Body of pancreas (tissue), 4 donors: ENCODE measurements around the gene CTNS.

Experiments used
- POLR2A ChIP-seq, 3 donors: fragments of 450-650 bp; IDR thresholded peaks; one replicate each; pipeline ENCODE4 v1.6.1; 2016; ENCODE audit warnings: antibody characterized with exemption in 3 of 3, mild to moderate bottlenecking in 2 of 3
- TF ChIP-seq, protein P1 (sequence below), 7 experiments: fragments of 450-650 bp in 4 of 7; fragments of 200-600 bp in 3 of 7; sonication (generic) in 3 of 7; IDR thresholded peaks; one replicate each; pipeline ENCODE4 v1.5.1; 2016 to 2019; ENCODE audit warnings: antibody characterized with exemption in 7 of 7

- TF ChIP-seq, protein P1, sequence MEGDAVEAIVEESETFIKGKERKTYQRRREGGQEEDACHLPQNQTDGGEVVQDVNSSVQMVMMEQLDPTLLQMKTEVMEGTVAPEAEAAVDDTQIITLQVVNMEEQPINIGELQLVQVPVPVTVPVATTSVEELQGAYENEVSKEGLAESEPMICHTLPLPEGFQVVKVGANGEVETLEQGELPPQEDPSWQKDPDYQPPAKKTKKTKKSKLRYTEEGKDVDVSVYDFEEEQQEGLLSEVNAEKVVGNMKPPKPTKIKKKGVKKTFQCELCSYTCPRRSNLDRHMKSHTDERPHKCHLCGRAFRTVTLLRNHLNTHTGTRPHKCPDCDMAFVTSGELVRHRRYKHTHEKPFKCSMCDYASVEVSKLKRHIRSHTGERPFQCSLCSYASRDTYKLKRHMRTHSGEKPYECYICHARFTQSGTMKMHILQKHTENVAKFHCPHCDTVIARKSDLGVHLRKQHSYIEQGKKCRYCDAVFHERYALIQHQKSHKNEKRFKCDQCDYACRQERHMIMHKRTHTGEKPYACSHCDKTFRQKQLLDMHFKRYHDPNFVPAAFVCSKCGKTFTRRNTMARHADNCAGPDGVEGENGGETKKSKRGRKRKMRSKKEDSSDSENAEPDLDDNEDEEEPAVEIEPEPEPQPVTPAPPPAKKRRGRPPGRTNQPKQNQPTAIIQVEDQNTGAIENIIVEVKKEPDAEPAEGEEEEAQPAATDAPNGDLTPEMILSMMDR (IDR thresholded peaks at IDR 0.05) = no peak
- no peak for TF ChIP-seq POLR2A (IDR thresholded peaks at IDR 0.05)
Measured at GRCh38 chr17:3658784-3659449, 22.4 kb downstream of the CTNS start.
